ENCODE data around the gene CACNA2D3. TPM values are rescaled to one million over a fixed set of nuclear protein-coding genes. Genes with fewer than 3 reads are reported as not detected.

CACNA2D3 gene
- total RNA-seq, 1 experiment from 2014 or later = not detected

DNA sequence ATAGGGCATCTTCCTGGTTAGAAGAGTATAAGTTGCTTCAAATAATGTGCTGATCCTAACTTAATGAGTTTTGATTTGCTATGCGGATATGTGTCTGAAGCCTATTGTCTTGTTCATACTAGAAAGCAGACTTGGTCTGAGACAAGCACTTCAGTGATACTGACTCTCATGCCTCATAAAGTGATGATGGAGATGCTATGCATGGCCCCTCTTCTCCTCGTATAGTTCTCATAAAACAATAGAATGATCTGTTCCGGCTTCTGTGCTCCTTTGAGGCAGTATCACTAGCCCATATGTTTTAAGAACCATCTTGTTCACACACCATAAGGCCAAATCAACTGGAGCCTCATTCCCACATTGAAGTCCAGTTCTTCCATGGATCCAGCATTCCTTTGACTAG, 583.4 kb downstream of the CACNA2D3 start:
- H3F3A ChIP-seq (ENCODE audit: low read length, unreplicated experiment) = no peaks in the 10 kb centered on the region
- no peaks in the 10 kb centered on the region for H3K27me3 ChIP-seq (ENCODE audit: low read length)
- H3K79me2 ChIP-seq (ENCODE audit: low read length) = no peaks in the 10 kb centered on the region
- intact Hi-C loops (cut with micrococcal nuclease) = no loop called here
- H3K4me3 ChIP-seq (ENCODE audit: low read length) = no peak overlapping the region
- DNase-seq (no peak), ATAC-seq (no peak)
- CTCF ChIA-PET = no interaction called here
- H3K9ac ChIP-seq (ENCODE audit: low read length) = no peak overlapping the region
- H3K36me3 ChIP-seq (ENCODE audit: low read depth, low read length) = no peaks in the 10 kb centered on the region
- H2AFZ ChIP-seq (ENCODE audit: low read length) = no peak overlapping the region
- H4K20me1 ChIP-seq (ENCODE audit: low read length) = no peaks in the 10 kb centered on the region
- BruUV-seq (replicated peaks) = no TSS peak
- POLR2A ChIA-PET (ENCODE audit: unreplicated experiment) = no interaction called here
- H3K27ac ChIP-seq (ENCODE audit: low read length) = no peak overlapping the region
- TF ChIP-seq, protein P1, sequence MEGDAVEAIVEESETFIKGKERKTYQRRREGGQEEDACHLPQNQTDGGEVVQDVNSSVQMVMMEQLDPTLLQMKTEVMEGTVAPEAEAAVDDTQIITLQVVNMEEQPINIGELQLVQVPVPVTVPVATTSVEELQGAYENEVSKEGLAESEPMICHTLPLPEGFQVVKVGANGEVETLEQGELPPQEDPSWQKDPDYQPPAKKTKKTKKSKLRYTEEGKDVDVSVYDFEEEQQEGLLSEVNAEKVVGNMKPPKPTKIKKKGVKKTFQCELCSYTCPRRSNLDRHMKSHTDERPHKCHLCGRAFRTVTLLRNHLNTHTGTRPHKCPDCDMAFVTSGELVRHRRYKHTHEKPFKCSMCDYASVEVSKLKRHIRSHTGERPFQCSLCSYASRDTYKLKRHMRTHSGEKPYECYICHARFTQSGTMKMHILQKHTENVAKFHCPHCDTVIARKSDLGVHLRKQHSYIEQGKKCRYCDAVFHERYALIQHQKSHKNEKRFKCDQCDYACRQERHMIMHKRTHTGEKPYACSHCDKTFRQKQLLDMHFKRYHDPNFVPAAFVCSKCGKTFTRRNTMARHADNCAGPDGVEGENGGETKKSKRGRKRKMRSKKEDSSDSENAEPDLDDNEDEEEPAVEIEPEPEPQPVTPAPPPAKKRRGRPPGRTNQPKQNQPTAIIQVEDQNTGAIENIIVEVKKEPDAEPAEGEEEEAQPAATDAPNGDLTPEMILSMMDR (conservative IDR thresholded peaks at IDR 0.05; ENCODE audit: low read depth, low read length) = no peak
- TF ChIP-seq EZH2phosphoT487 (IDR thresholded peaks at IDR 0.05; ENCODE audit: borderline replicate concordance, low read length) (no peak), EZH2 (IDR thresholded peaks at IDR 0.05; ENCODE audit: low read length, unreplicated experiment) (no peak)
- H3K9me3 ChIP-seq (ENCODE audit: low read length) = no peaks in the 10 kb centered on the region
- H3K4me2 ChIP-seq (ENCODE audit: low read length) = no peak overlapping the region
- H3K9me2 ChIP-seq (replicated peaks; ENCODE audit: low read length) = no peaks in the 10 kb centered on the region
- H3K4me1 ChIP-seq (ENCODE audit: insufficient read depth, low read length) = no peaks in the 10 kb centered on the region

DNA sequence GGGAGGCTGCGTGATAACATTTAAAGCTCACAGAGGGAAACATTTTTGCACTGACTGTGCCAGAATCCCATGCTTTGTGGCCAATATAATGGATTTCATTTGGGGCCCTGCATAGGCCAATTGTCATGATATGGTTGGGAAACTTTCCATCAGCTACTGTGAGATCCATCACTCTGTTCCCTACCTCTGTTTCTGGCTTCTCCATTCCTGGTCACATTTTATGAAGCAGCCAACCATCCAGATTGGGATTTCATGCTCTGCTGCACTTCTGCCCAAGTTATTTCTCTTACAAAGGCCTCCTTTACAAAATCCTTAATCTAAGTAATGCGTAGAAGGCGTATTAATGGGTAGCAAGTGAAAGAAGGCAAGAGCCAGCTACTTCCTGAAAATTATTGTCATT, 584.4 kb downstream of the CACNA2D3 start:
- no peaks in the 10 kb centered on the region for H4K20me1 ChIP-seq (ENCODE audit: low read length)
- CTCF ChIA-PET = no interaction called here
- no peak for ATAC-seq

DNA sequence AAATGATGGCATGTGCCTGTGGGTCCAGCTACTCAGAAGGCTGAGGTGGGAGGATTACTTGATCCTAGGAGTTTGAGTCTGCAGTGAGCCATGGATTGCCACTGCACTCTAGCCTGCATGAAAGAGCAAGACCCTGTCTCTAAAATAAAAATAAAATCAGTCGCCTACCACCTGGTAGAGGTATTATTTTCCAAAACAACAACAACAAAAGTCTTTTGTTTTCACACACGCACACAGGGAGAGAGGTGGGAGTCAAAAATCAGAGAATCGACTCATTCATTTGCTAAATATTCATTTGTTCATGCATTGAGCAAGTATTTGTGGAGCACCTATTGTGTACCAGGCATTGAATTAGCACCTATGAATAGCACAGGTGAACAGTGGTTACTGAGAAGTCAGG, 587.4 kb downstream of the CACNA2D3 start:
- TF ChIP-seq, protein P1 (conservative IDR thresholded peaks at IDR 0.05; ENCODE audit: low read depth, low read length) = no peak
- TF ChIP-seq EZH2phosphoT487 (IDR thresholded peaks at IDR 0.05; ENCODE audit: borderline replicate concordance, low read length) = no peak
- no peak for TF ChIP-seq EZH2 (IDR thresholded peaks at IDR 0.05; ENCODE audit: low read length, unreplicated experiment)
- Histone ChIP-seq H2AFZ (ENCODE audit: low read length) (no peak overlapping the region), H3K27ac (ENCODE audit: low read length) (no peak overlapping the region), H3K36me3 (ENCODE audit: low read depth, low read length) (no peaks in the 10 kb centered on the region), H3K4me1 (ENCODE audit: insufficient read depth, low read length) (no peaks in the 10 kb centered on the region), H3K27me3 (ENCODE audit: low read length) (no peaks in the 10 kb centered on the region), H3F3A (ENCODE audit: low read length, unreplicated experiment) (no peaks in the 10 kb centered on the region), H4K20me1 (ENCODE audit: low read length) (no peaks in the 10 kb centered on the region), H3K9ac (ENCODE audit: low read length) (no peak overlapping the region), H3K9me2 (replicated peaks; ENCODE audit: low read length) (no peaks in the 10 kb centered on the region), H3K79me2 (ENCODE audit: low read length) (no peaks in the 10 kb centered on the region), H3K9me3 (ENCODE audit: low read length) (no peaks in the 10 kb centered on the region; the same call in 1 of the 2 replicates), H3K4me3 (ENCODE audit: low read length) (no peak overlapping the region), H3K4me2 (ENCODE audit: low read length) (no peak overlapping the region)
- DNase-seq (no peak), ATAC-seq (no peak)
- BruUV-seq (replicated peaks) = no TSS peak
- CTCF ChIA-PET = no interaction called here
- POLR2A ChIA-PET (ENCODE audit: unreplicated experiment) = no interaction called here
- intact Hi-C loops (cut with micrococcal nuclease) = no loop called here

More for the DNA sequence above, 584.4 kb downstream of the CACNA2D3 start:
- no peak overlapping the region for H2AFZ ChIP-seq (ENCODE audit: low read length)
- H3K4me2 ChIP-seq (ENCODE audit: low read length) = no peak overlapping the region
- no peak overlapping the region for H3K9ac ChIP-seq (ENCODE audit: low read length)
- POLR2A ChIA-PET (ENCODE audit: unreplicated experiment) = no interaction called here
- H3F3A ChIP-seq (ENCODE audit: low read length, unreplicated experiment) = no peaks in the 10 kb centered on the region
- H3K4me3 ChIP-seq (ENCODE audit: low read length) = no peak overlapping the region
- TF ChIP-seq, protein P1 (conservative IDR thresholded peaks at IDR 0.05; ENCODE audit: low read depth, low read length) = no peak
- TF ChIP-seq EZH2 (IDR thresholded peaks at IDR 0.05; ENCODE audit: low read length, unreplicated experiment) (no peak), EZH2phosphoT487 (IDR thresholded peaks at IDR 0.05; ENCODE audit: borderline replicate concordance, low read length) (no peak)
- no peak for DNase-seq
- no TSS peak for BruUV-seq (replicated peaks)
- H3K27me3 ChIP-seq (ENCODE audit: low read length) = no peaks in the 10 kb centered on the region
- H3K4me1 ChIP-seq (ENCODE audit: insufficient read depth, low read length) = no peaks in the 10 kb centered on the region
- H3K9me2 ChIP-seq (replicated peaks; ENCODE audit: low read length) = no peaks in the 10 kb centered on the region
- H3K36me3 ChIP-seq (ENCODE audit: low read depth, low read length) = no peaks in the 10 kb centered on the region
- H3K27ac ChIP-seq (ENCODE audit: low read length) = no peak overlapping the region
- no peaks in the 10 kb centered on the region; the same call in 1 of the 2 replicates for H3K9me3 ChIP-seq (ENCODE audit: low read length)
- intact Hi-C loops (cut with micrococcal nuclease) = no loop called here
- H3K79me2 ChIP-seq (ENCODE audit: low read length) = no peaks in the 10 kb centered on the region
